ENCODE measurements around the gene DOCK3. TPM values are rescaled to one million over a fixed set of nuclear protein-coding genes. Genes with fewer than 3 reads are reported as not detected.

DOCK3 gene
- total and polyA plus RNA-seq, 2 donors (not counting 3 experiments of a cell fraction or from before 2014, with no cell fraction given), result 0.08 to 0.13 TPM

DNA sequence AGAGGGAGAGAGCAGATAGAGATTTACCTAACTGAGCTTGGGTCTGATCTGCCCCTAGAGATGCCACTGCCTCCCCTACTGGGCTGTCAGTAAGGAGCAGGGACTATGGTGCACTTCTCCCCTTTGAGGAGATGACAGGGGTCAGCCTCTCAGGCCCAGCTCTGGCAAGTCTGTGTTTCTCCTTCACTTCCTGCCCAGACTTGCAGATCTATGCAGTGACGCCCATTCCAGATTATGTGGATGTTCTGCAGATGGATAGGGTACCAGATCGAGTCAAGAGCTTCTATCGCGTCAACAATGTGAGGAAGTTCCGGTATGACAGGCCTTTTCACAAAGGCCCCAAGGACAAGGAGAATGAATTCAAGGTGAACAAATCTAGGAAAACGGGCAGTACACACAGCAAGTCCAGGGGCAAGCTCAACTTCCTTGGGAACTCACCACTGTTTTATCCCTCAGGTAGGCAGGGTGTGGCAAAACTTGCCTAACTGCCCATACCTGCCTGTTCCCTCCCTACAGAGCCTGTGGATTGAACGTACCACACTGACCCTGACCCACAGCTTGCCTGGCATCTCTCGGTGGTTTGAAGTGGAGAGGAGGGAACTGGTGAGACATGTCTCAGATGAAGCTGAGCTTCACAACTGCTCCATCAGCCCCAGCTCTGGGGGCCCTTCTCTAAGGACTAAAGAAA lies 681.3 kb downstream of the DOCK3 start:
- Histone ChIP-seq H2AFZ (ENCODE audit: low read depth, low read length) (no peak overlapping the region), H4K20me1 (replicated peaks; ENCODE audit: control insufficient read depth, extremely low read depth, insufficient read depth, low read length) (no peaks in the 10 kb centered on the region), H3K9me3 (replicated peaks; ENCODE audit: control insufficient read depth, insufficient read depth, low read length) (no peaks in the 10 kb centered on the region), H3K27me3 (ENCODE audit: control insufficient read depth in 2 of 2, insufficient read depth in 2 of 2, low read length in 2 of 2) (no peaks in the 10 kb centered on the region), H3K79me2 (ENCODE audit: control insufficient read depth, insufficient read depth, low read length) (no peaks in the 10 kb centered on the region), H3K9me1 (replicated peaks; ENCODE audit: control insufficient read depth, extremely low read depth, insufficient read depth, low read length) (no peaks in the 10 kb centered on the region), H3K4me2 (ENCODE audit: insufficient read depth, low read length) (no peak overlapping the region), H3K36me3 (ENCODE audit: control insufficient read depth in 2 of 2, extremely low read depth in 1 of 2, insufficient read depth in 2 of 2, low read length in 2 of 2) (no peaks in the 10 kb centered on the region), H3K4me1 (ENCODE audit: control insufficient read depth, extremely low read depth, insufficient read depth, low read length) (no peaks in the 10 kb centered on the region), H3K4me3 (replicated peaks in 1 of 3; ENCODE audit: insufficient read depth in 1 of 3, low read depth in 1 of 3, low read length in 3 of 3) (no peak overlapping the region), H3K9ac (replicated peaks; ENCODE audit: extremely low read depth, insufficient read depth, low read length) (no peak overlapping the region), H3K27ac (ENCODE audit: insufficient read depth, low read depth, low read length) (no peak overlapping the region)
- BruUV-seq (replicated peaks), result no TSS peak
- no peak for FAIRE-seq
- ChIA-PET POLR2A (no interaction called here), CTCF (interaction anchor here (0.9 to 1.6 kb wide), 3 partner anchors 16 to 256 kb away, joined by 3 to 5 read pairs (median 3); no protein-coding TSS in a partner anchor)
- TF ChIP-seq FOS (IDR thresholded peaks at IDR 0.05; ENCODE audit: borderline replicate concordance, insufficient read depth, low read length) (no peak), POLR2A (IDR thresholded peaks at IDR 0.05; ENCODE audit: low read depth, low read length) (no peak), MYC (IDR thresholded peaks at IDR 0.05; ENCODE audit: low read depth, low read length) (no peak), CTCF (IDR thresholded peaks at IDR 0.05; ENCODE audit: extremely low read depth in 1 of 2, insufficient read depth in 1 of 2, low read depth in 1 of 2, low read length in 2 of 2) (no peak), JUN (IDR thresholded peaks at IDR 0.05; ENCODE audit: borderline replicate concordance, insufficient read depth, insufficient read length, low read depth) (no peak), EZH2 (IDR thresholded peaks at IDR 0.05; ENCODE audit: borderline replicate concordance, low read depth, low read length, severe bottlenecking) (no peak), GATA2 (IDR thresholded peaks at IDR 0.05; ENCODE audit: insufficient read depth, insufficient read length, low read depth, low read length) (no peak), POLR2AphosphoS5 (IDR thresholded peaks at IDR 0.05; ENCODE audit: insufficient read depth, low read depth, low read length) (no peak)
- TF ChIP-seq, protein P1, sequence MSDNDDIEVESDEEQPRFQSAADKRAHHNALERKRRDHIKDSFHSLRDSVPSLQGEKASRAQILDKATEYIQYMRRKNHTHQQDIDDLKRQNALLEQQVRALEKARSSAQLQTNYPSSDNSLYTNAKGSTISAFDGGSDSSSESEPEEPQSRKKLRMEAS (IDR thresholded peaks at IDR 0.05; ENCODE audit: insufficient read depth, insufficient read length), result no peak
- intact Hi-C loops (cut with micrococcal nuclease) (no loop called here), dilution Hi-C loops (cut with MboI; ENCODE audit: extremely low pct_ligation_motif_present, low sequenced_read_pairs) (no loop called here)
- DNase-seq (ENCODE audit: low read depth, low spot score), result no peak

All from endothelial cell of umbilical vein (primary cell).